GM12892 (cell line): ENCODE results near the gene SNX8.

Experiments used
- POLR2A ChIP-seq: IDR thresholded peaks from 2 replicates; pipeline ENCODE4 v1.6.1; 2011; ENCODE audit warnings: low read depth, low read length, control low read depth
- TAF1 ChIP-seq: IDR thresholded peaks from 2 replicates; pipeline ENCODE4 v1.6.1; 2011; ENCODE audit warnings: low read depth, mild to moderate bottlenecking, control low read depth, low read length, borderline replicate concordance

DNA sequence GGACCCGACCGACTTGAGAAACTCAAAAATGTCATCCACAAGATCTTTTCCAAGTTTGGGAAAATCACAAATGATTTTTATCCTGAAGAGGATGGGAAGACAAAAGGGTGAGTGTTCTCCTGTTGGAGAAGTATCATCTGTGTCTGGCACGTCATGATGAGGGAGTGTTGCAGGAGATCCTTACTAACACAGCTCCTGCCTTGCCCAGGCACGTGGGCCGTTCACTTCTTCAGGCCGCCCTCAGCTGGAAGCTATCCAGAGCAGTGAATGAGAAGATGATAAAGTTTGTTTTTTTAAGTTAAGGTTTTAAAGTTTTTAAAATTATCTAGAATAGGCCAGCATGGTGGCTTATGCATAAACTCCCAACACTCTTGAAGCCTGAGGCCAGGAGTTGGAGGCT is 46.6 kb upstream of the SNX8 start:
- TF ChIP-seq POLR2A: no peak
- no peak for TF ChIP-seq TAF1
